NB4 (cell line): Measurements from ENCODE around the gene ENAH.
"Not testable (repeated sequence)": the region's sequence is repeated elsewhere in the genome, so short reads cannot be mapped to it uniquely, and the experiment has no call there.

Experiments used
- DNase-seq: peaks from one replicate; pipeline ENCODE4 v3.0.0; 2010; ENCODE audit warnings: low read depth
- H3K4me3 ChIP-seq: one replicate; pipeline ENCODE4 v1.5.1; 2011; ENCODE audit warnings: mild to moderate bottlenecking, low read depth, low read length, moderate library complexity
- MYC ChIP-seq: IDR thresholded peaks from 2 replicates; pipeline ENCODE4 v1.6.1; 2011; ENCODE audit warnings: low read depth, low read length
- POLR2A ChIP-seq: IDR thresholded peaks from 2 replicates; pipeline ENCODE4 v1.6.1; 2011; ENCODE audit warnings: mild to moderate bottlenecking; ENCODE audit not compliant: insufficient read length; ENCODE audit errors: extremely low read depth
- TF ChIP-seq, protein P1 (sequence below): IDR thresholded peaks from 2 replicates; pipeline ENCODE4 v1.6.1; 2011; ENCODE audit warnings: low read depth, low read length
- TF ChIP-seq, protein P2 (sequence below): IDR thresholded peaks from one replicate; pipeline ENCODE4 v1.5.1; 2012; ENCODE audit warnings: low read depth, low read length

Gene ENAH

DNA sequence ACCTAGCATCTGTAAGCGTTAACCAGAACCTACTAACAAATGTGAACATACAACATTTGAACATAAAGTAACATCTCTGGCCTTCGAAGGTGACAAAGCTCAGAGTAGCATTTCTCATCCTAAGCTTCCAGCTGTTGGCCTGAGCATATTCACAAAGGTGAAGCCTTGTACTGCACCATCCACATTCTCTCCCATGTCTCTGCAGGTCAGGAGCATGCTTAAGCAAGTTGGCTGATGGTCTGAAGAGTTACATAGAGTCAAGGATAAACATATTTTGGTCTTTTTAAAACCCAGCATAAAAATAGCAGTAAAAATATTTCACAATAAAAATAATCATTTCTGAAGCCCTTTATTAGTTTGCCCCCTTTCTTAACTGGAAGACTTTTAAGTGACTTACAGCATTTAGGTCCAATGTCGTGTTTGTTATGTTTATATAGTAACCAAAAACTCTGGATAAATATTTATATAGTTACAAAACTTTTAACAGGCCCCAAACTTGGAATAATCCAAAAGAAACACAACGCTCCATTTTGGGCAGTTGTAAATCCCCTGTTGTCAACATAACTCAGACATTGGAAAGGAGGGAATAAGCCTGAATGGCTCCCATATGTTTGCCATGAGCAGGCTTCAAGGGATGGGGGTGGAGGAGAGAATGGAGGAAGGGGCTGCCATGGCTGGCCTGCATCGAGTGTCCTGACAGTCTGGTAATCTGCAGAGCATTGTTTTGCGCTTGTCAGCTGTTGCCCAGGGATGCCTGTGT, 42.8 kb upstream of the ENAH start:
- no peak for TF ChIP-seq POLR2A
- TF ChIP-seq MYC, result no peak
- TF ChIP-seq, protein P1, sequence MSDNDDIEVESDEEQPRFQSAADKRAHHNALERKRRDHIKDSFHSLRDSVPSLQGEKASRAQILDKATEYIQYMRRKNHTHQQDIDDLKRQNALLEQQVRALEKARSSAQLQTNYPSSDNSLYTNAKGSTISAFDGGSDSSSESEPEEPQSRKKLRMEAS, result no peak
- TF ChIP-seq, protein P2, sequence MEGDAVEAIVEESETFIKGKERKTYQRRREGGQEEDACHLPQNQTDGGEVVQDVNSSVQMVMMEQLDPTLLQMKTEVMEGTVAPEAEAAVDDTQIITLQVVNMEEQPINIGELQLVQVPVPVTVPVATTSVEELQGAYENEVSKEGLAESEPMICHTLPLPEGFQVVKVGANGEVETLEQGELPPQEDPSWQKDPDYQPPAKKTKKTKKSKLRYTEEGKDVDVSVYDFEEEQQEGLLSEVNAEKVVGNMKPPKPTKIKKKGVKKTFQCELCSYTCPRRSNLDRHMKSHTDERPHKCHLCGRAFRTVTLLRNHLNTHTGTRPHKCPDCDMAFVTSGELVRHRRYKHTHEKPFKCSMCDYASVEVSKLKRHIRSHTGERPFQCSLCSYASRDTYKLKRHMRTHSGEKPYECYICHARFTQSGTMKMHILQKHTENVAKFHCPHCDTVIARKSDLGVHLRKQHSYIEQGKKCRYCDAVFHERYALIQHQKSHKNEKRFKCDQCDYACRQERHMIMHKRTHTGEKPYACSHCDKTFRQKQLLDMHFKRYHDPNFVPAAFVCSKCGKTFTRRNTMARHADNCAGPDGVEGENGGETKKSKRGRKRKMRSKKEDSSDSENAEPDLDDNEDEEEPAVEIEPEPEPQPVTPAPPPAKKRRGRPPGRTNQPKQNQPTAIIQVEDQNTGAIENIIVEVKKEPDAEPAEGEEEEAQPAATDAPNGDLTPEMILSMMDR, result no peak
- no peak overlapping the region for H3K4me3 ChIP-seq
- DNase-seq, result no peak

DNA sequence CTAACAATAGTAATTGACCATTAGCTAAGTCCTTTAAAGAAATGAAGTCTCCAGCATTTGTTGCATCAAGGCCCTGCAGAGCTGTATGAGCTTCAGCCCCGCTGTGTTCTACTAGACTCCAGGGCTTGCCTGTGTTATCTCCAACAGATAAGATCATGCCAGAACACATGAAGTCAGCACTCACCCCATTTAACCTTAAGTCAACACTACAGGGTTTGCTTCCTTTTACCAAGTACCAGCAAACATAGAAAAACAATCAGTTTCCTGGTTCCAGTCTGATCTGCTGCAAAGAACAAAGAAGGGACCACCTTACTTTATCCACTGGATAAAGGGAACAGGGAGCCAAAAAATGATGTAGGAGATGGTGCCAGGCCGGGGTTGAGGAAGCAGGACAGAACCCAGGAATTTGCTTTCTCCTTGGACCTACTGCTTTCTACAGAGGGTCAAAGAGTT, 41.3 kb upstream of the ENAH start:
- TF ChIP-seq, protein P1, result no peak
- TF ChIP-seq, protein P2, result no peak
- no peak for TF ChIP-seq MYC
- no peak for TF ChIP-seq POLR2A
- H3K4me3 ChIP-seq, result no peak overlapping the region
- DNase-seq, result no peak

DNA sequence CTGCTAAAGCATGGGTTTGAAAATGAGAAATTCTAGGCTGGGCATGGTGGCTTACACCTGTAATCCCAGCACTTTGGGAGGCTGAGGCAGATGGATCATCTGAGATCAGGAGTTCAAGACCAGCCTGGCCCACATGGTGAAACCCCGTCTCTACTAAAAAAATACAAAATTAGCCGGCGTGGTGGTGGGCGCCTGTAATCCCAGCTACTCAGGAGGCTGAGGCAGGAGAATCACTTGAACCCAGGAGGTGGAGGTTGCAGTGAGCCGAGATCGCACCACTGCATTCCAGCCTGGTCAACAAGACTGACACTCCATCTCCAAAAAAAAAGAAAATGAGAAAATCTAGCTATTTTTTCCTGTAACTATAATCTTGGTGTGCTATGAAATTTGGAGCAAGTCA, 40.8 kb upstream of the ENAH start:
- H3K4me3 ChIP-seq, DNase-seq: not testable (repeated sequence)

DNA sequence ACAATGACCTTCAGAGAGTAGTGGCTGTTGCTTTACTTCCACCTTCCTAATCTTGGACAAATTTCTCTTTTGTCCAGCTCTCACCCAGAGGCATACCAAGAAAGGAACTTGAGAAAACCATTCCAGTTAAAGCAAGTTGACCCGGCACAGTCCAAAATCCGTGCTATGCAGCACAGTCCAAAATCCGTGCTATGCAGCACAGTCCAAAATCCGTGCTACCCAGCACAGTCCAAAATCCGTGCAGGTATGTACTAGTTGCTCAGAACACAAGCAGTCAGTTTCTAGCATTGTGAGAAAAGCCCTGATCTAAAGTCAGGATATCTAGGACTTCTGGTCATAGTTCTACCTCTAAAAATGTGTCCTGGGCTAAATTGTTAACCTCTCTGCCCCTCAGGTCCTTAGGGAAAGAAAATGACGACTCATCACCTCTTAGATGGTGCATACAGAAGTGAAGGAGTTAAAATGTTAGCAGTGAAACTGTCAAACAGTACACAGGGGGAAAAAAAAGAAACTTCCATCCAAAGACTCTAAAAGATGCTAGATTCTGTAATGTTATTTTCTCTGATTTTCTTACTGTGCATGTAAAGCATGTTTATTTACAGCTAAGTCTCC, 40.3 kb upstream of the ENAH start:
- TF ChIP-seq, protein P2, result no peak
- TF ChIP-seq MYC (no peak), POLR2A (no peak)
- TF ChIP-seq, protein P1, result no peak
- H3K4me3 ChIP-seq, result no peak overlapping the region
- no peak for DNase-seq

DNA sequence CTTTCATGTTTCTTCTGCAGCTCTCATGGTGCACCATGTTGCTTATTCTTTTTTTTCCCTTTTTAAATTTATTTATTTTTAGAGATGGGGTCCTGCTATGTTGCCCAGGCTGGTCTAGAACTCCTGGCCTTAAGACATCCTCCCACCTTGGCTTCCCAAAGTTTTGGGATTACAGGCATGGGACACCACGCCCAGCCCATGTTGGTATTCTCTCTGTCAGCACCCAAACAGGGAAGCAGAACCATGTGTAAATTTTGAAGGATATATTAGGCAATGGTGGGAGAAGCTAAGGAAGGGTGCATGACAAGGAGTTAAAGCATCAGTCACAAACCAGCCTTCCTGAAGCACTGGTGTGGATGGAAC, 39.6 kb upstream of the ENAH start:
- DNase-seq, result no peak
- H3K4me3 ChIP-seq, result no peak overlapping the region
- TF ChIP-seq POLR2A, result no peak
- no peak for TF ChIP-seq MYC
- TF ChIP-seq, protein P1, result no peak
- TF ChIP-seq, protein P2, result no peak

DNA sequence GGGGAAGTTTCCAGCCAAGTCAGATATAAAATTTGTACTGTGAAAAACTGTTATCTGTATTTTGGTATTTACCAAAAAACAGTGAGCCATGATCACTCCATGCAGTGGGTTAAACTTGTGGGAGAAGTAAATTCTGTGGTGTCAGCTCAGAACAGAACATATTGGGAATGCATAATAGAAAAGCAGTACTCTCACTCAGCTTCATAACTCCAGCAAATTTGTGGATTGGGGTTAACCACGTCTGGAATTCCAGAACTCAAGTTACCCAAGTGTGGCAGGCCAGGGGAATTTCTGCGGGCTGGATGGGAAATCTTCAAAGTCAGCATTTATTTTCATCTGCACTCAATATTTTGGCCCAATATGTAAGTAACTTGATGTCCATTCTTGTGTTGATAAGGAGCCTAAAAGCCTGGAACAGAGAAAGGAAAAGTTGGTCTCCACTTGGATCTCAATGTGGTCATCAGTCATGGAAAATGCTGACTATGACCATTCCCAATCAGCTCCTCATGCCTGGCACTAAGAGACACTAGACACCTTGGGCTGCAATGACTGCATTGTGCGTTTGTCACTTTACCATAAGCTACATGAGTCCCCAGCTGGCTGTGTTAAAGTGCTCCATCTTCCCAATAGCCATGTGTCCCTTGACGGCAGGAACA, 39.1 kb upstream of the ENAH start:
- TF ChIP-seq, protein P2, result no peak
- TF ChIP-seq MYC (no peak), POLR2A (no peak)
- TF ChIP-seq, protein P1, result no peak
- H3K4me3 ChIP-seq, result no peak overlapping the region
- DNase-seq, result no peak
